GM21381 (cell line): ENCODE data around the gene CPAMD8.
"Not testable (repeated sequence)": the region's sequence is repeated elsewhere in the genome, so short reads cannot be mapped to it uniquely, and the experiment has no call there.

Experiments used
- ATAC-seq: cut with Tn5 transposase; IDR thresholded peaks from one replicate; pipeline ENCODE4 v1.9.1; 2021; ENCODE audit warnings: mild to moderate bottlenecking, moderate library complexity; ENCODE audit not compliant: unreplicated experiment

The CPAMD8 gene

GRCh38 chr19:16951529-16951928 lies 75.1 kb downstream of the CPAMD8 start:
- no peak for ATAC-seq

GRCh38 chr19:16949496-16950023 lies 77.0 kb downstream of the CPAMD8 start:
- ATAC-seq, result no peak

- ATAC-seq, result no peak
Measured at GRCh38 chr19:16946951-16947940, 79.4 kb downstream of the CPAMD8 start.

- no peak for ATAC-seq
Measured at GRCh38 chr19:16945762-16946465, 80.7 kb downstream of the CPAMD8 start.

GRCh38 chr19:16945364-16945714 lies 81.3 kb downstream of the CPAMD8 start:
- ATAC-seq, result no peak

GRCh38 chr19:16944626-16945363 lies 81.8 kb downstream of the CPAMD8 start:
- no peak for ATAC-seq

GRCh38 chr19:16943942-16944625 lies 82.5 kb downstream of the CPAMD8 start:
- no peak for ATAC-seq

GRCh38 chr19:16943090-16943489 lies 83.5 kb downstream of the CPAMD8 start:
- not testable (repeated sequence) for ATAC-seq

- no peak for ATAC-seq
Measured at GRCh38 chr19:16942583-16942982, 84.0 kb downstream of the CPAMD8 start.

- no peak for ATAC-seq
Measured at GRCh38 chr19:16940626-16941025, 86.0 kb downstream of the CPAMD8 start.

- not testable (repeated sequence) for ATAC-seq
Measured at GRCh38 chr19:16940063-16940462, 86.5 kb downstream of the CPAMD8 start.

GRCh38 chr19:16938211-16938610 lies 88.4 kb downstream of the CPAMD8 start:
- no peak for ATAC-seq

GRCh38 chr19:16937796-16938195 lies 88.8 kb downstream of the CPAMD8 start:
- ATAC-seq, result not testable (repeated sequence)

- ATAC-seq, result no peak
Measured at GRCh38 chr19:16936901-16937300, 89.7 kb downstream of the CPAMD8 start.

- no peak for ATAC-seq
Measured at GRCh38 chr19:16934489-16934888, 92.1 kb downstream of the CPAMD8 start.

GRCh38 chr19:16931306-16931705 lies 95.3 kb downstream of the CPAMD8 start:
- no peak for ATAC-seq

GRCh38 chr19:16930753-16931152 lies 95.9 kb downstream of the CPAMD8 start:
- no peak for ATAC-seq

GRCh38 chr19:16928916-16929315 lies 97.7 kb downstream of the CPAMD8 start:
- ATAC-seq, result no peak

GRCh38 chr19:16928351-16928750 lies 98.3 kb downstream of the CPAMD8 start:
- ATAC-seq, result no peak

GRCh38 chr19:16927883-16928282 lies 98.7 kb downstream of the CPAMD8 start:
- no peak for ATAC-seq
